GM12892 (cell line): ENCODE measurements around the gene NID1.

Experiments
- POLR2A ChIP-seq: IDR thresholded peaks from 2 replicates; pipeline ENCODE4 v1.6.1; 2011; ENCODE audit warnings: low read depth, low read length, control low read depth
- POLR2AphosphoS5 ChIP-seq: IDR thresholded peaks from 2 replicates; pipeline ENCODE4 v1.6.1; 2011; ENCODE audit warnings: low read depth, low read length, control low read depth

DNA sequence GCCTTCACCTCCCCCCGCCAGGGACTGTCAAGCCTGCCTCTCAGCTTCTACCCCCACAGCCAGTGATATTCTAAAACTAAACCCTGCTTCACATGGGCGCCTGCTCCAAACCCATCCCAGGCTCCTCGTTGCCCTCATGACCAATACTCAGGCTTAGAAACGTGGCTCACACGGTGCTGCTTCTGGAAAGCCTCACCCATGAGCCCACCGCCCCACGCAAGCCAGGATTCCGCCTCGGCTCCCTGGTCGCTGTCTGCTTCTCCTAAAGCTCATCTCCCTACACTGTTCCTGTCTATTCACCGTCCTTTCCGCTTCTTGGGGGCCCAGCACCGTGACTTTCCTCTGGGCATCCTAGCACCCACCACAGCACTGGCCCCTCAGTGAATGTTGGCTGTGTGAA, 72.5 kb downstream of the NID1 start:
- TF ChIP-seq POLR2A (no peak), POLR2AphosphoS5 (no peak)
